Measurements from ENCODE around the gene GBF1.
"Not testable (repeated sequence)": the region's sequence is repeated elsewhere in the genome, so short reads cannot be mapped to it uniquely, and the experiment has no call there.

Gene GBF1

GRCh38 chr10:102245082-102245931 is at the start of gene GBF1:
Gene GBF1, plus strand, starts transcription at chr10:102245532. Its CDS starts 13,407 bp downstream, at chr10:102258939.
- DNase-seq (ENCODE audit: low read depth) = peak; percentile 68

- DNase-seq (ENCODE audit: low read depth) = no peak
These were observed 48.4 kb upstream of the GBF1 start for GRCh38 chr10:102196893-102197292.

GRCh38 chr10:102198027-102198426 is 47.3 kb upstream of the GBF1 start:
- DNase-seq (ENCODE audit: low read depth) = no peak

- DNase-seq (ENCODE audit: low read depth) = no peak
These were observed 44.3 kb upstream of the GBF1 start for GRCh38 chr10:102200751-102201640.

GRCh38 chr10:102202386-102202785 is 42.9 kb upstream of the GBF1 start:
- no peak for DNase-seq (ENCODE audit: low read depth)

- no peak for DNase-seq (ENCODE audit: low read depth)
These were observed 36.9 kb upstream of the GBF1 start for GRCh38 chr10:102208311-102209035.

- DNase-seq (ENCODE audit: low read depth) = no peak
These were observed 33.6 kb upstream of the GBF1 start for GRCh38 chr10:102211615-102212299.

- DNase-seq (ENCODE audit: low read depth) = not testable (repeated sequence)
These were observed 31.7 kb upstream of the GBF1 start for GRCh38 chr10:102213599-102213998.

GRCh38 chr10:102219370-102219769 is 26.0 kb upstream of the GBF1 start:
- DNase-seq (ENCODE audit: low read depth) = no peak

GRCh38 chr10:102220612-102221011 is 24.7 kb upstream of the GBF1 start:
- DNase-seq (ENCODE audit: low read depth) = no peak

- DNase-seq (ENCODE audit: low read depth) = no peak
These were observed 22.5 kb upstream of the GBF1 start for GRCh38 chr10:102222797-102223196.

- DNase-seq (ENCODE audit: low read depth) = peak; percentile 61
These were observed 19.4 kb upstream of the GBF1 start, which contains the start of gene ELOVL3 for GRCh38 chr10:102225646-102226541. Gene ELOVL3, plus strand, starts transcription at chr10:102226299. Its CDS starts 250 bp downstream, at chr10:102226549.

GRCh38 chr10:102226542-102226870 is 18.8 kb upstream of the GBF1 start:
- DNase-seq (ENCODE audit: low read depth) = no peak

GRCh38 chr10:102227050-102227449 is 18.3 kb upstream of the GBF1 start:
- DNase-seq (ENCODE audit: low read depth) = no peak

GRCh38 chr10:102229810-102230263 is 15.5 kb upstream of the GBF1 start:
- DNase-seq (ENCODE audit: low read depth) = peak; percentile 71

- DNase-seq (ENCODE audit: low read depth) = no peak
These were observed 15.0 kb upstream of the GBF1 start for GRCh38 chr10:102230264-102230860.

GRCh38 chr10:102230861-102231356 is 14.4 kb upstream of the GBF1 start:
- no peak for DNase-seq (ENCODE audit: low read depth)

GRCh38 chr10:102231357-102232318 is 13.7 kb upstream of the GBF1 start:
- peak; percentile 56 for DNase-seq (ENCODE audit: low read depth)

GRCh38 chr10:102233997-102234396 is 11.3 kb upstream of the GBF1 start:
- no peak for DNase-seq (ENCODE audit: low read depth)
